Panc1 (cell line): ENCODE measurements around the gene SRCAP. TPM values are rescaled to one million over a fixed set of nuclear protein-coding genes. Genes with fewer than 3 reads are reported as not detected.

ENCODE experiments used
- ATAC-seq: fragments of 200-7000 bp; cut with Tn5 transposase; 2 replicates; pipeline ENCODE4 v1.9.1; 2020; ENCODE audit warnings: mild to moderate bottlenecking, moderate library complexity
- BruUV-seq: library from RNA; stranded (reverse); fragments of 400-500 nt; replicated peaks from 2 replicates; lab custom pipeline; 2021; lab: Mats Ljungman, UMichigan
- CTCF ChIA-PET: fragments of 300-600 bp; sonication (Branson Sonifier 250); formaldehyde crosslinking; loops from one replicate; lab custom pipeline; 2022; ENCODE audit warnings: antibody characterized with exemption; lab: Charles Lee
- POLR2A ChIA-PET: fragments of 300-600 bp; sonication (Branson Sonifier 250); formaldehyde crosslinking; loops from one replicate; lab custom pipeline; 2022; ENCODE audit warnings: antibody characterized with exemption; lab: Charles Lee
- DNase-seq: peaks from one replicate; pipeline ENCODE4 v3.0.0-alpha.2; 2010; ENCODE audit warnings: low read depth, low spot score
- H3K27ac ChIP-seq: 2 replicates; pipeline ENCODE4 v1.5.1; 2011; ENCODE audit warnings: mild to moderate bottlenecking, low read length, inconsistent platforms
- H3K27me3 ChIP-seq: fragments of 200-500 bp; sonication (Bioruptor generic); 2 replicates; pipeline ENCODE4 v1.6.0; 2014; ENCODE audit warnings: low read length, inconsistent platforms; ENCODE audit not compliant: control insufficient read depth, insufficient read depth
- H3K36me3 ChIP-seq: fragments of 200-500 bp; sonication (Bioruptor generic); 2 replicates; pipeline ENCODE4 v1.5.1; 2014; ENCODE audit warnings: inconsistent platforms, mild to moderate bottlenecking, low read length, moderate library complexity; ENCODE audit not compliant: control insufficient read depth, insufficient read depth
- H3K4me1 ChIP-seq: 2 replicates; pipeline ENCODE4 v1.5.1; 2011; ENCODE audit warnings: inconsistent platforms, mild to moderate bottlenecking, low read length, moderate library complexity; ENCODE audit not compliant: control insufficient read depth, insufficient read depth
- H3K4me3 ChIP-seq, 2 experiments: 2 replicates each; pipeline ENCODE4 v1.5.1; 2011 to 2012; ENCODE audit warnings: low read depth in 2 of 2, low read length in 2 of 2, mild to moderate bottlenecking in 2 of 2, inconsistent platforms in 1 of 2, moderate library complexity in 1 of 2
- H3K9me3 ChIP-seq: fragments of 200-500 bp; sonication (Bioruptor generic); 2 replicates; pipeline ENCODE4 v1.5.1; 2014; ENCODE audit warnings: low read depth, mild to moderate bottlenecking, inconsistent platforms, low read length, moderate library complexity; ENCODE audit not compliant: control insufficient read depth, insufficient read depth
- POLR2AphosphoS5 ChIP-seq: IDR thresholded peaks from 2 replicates; pipeline ENCODE4 v1.6.1; 2012; ENCODE audit warnings: mild to moderate bottlenecking, low read depth, low read length, moderate library complexity
- SIN3A ChIP-seq: IDR thresholded peaks from 2 replicates; pipeline ENCODE4 v1.6.1; 2012; ENCODE audit warnings: low read depth, mild to moderate bottlenecking, low read length, moderate library complexity, borderline replicate concordance; ENCODE audit not compliant: insufficient read depth
- TCF7L2 ChIP-seq: IDR thresholded peaks from 2 replicates; pipeline ENCODE4 v1.6.1; 2011; ENCODE audit warnings: mild to moderate bottlenecking, low read depth, low read length, inconsistent platforms
- in situ Hi-C: cut with HindIII; loops from 2 replicates; pipeline ENCODE4 v1.10.0; 2016; ENCODE audit warnings: low sequenced_read_pairs, low pct_unique_long_range_greater_than_20kb
- intact Hi-C: fragments of 100-400 bp; cut with micrococcal nuclease; formaldehyde crosslinking; loops from one replicate; pipeline ENCODE4 v1.10.0; 2022; ENCODE audit not compliant: unreplicated experiment
- total RNA-seq: library from RNA; stranded (reverse); gene quantifications from one replicate; pipeline ENCODE4 v1.2.1, GENCODE V29; 2021; ENCODE audit not compliant: unreplicated experiment
- TF ChIP-seq, protein P1 (sequence below), 2 experiments: IDR thresholded peaks; 2 replicates each; pipeline ENCODE4 v1.6.1; 2011 to 2012; ENCODE audit warnings: low read depth in 2 of 2, control low read depth in 1 of 2, low read length in 1 of 2, mild to moderate bottlenecking in 1 of 2, moderate library complexity in 1 of 2; ENCODE audit not compliant: insufficient read depth in 1 of 2
- TF ChIP-seq, protein P2 (sequence below): fragments of 450-650 bp; IDR thresholded peaks from 2 replicates; pipeline ENCODE4 v1.5.1; 2017; ENCODE audit warnings: mild to moderate bottlenecking

Gene SRCAP
- total RNA-seq, 1 experiment from 2014 or later = 73.6 TPM

DNA sequence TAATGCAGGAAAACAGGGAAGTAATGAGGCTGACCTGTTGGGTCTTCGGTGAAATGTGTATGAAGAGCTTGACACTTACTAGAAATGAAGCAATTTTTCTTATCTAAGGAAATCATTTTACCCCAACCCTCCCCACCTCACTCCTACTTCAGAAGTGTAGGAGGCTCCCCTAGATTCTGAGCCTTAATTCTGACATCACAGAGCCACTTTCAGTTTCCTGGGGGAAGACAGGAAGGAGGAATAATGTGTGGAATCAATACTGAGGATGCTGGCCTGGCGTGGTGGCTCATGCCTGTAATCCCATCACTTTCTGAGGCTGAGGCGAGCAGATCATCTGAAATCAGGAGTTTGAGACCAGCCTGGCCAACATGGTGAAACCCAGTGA, 20.4 kb upstream of the SRCAP start:
- Histone ChIP-seq H3K4me3 (no peak overlapping the region), H3K27me3 (no peaks in the 10 kb centered on the region), H3K4me1 (no peaks in the 10 kb centered on the region), H3K27ac (no peak overlapping the region), H3K9me3 (no peaks in the 10 kb centered on the region), H3K36me3 (no peaks in the 10 kb centered on the region)
- TF ChIP-seq TCF7L2 = no peak
- TF ChIP-seq, protein P1, sequence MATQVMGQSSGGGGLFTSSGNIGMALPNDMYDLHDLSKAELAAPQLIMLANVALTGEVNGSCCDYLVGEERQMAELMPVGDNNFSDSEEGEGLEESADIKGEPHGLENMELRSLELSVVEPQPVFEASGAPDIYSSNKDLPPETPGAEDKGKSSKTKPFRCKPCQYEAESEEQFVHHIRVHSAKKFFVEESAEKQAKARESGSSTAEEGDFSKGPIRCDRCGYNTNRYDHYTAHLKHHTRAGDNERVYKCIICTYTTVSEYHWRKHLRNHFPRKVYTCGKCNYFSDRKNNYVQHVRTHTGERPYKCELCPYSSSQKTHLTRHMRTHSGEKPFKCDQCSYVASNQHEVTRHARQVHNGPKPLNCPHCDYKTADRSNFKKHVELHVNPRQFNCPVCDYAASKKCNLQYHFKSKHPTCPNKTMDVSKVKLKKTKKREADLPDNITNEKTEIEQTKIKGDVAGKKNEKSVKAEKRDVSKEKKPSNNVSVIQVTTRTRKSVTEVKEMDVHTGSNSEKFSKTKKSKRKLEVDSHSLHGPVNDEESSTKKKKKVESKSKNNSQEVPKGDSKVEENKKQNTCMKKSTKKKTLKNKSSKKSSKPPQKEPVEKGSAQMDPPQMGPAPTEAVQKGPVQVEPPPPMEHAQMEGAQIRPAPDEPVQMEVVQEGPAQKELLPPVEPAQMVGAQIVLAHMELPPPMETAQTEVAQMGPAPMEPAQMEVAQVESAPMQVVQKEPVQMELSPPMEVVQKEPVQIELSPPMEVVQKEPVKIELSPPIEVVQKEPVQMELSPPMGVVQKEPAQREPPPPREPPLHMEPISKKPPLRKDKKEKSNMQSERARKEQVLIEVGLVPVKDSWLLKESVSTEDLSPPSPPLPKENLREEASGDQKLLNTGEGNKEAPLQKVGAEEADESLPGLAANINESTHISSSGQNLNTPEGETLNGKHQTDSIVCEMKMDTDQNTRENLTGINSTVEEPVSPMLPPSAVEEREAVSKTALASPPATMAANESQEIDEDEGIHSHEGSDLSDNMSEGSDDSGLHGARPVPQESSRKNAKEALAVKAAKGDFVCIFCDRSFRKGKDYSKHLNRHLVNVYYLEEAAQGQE (IDR thresholded peaks at IDR 0.05; ENCODE audit: insufficient read depth in 1 of 2, low read depth in 2 of 2, low read length in 1 of 2) = no peak
- no peak for TF ChIP-seq SIN3A
- TF ChIP-seq, protein P2, sequence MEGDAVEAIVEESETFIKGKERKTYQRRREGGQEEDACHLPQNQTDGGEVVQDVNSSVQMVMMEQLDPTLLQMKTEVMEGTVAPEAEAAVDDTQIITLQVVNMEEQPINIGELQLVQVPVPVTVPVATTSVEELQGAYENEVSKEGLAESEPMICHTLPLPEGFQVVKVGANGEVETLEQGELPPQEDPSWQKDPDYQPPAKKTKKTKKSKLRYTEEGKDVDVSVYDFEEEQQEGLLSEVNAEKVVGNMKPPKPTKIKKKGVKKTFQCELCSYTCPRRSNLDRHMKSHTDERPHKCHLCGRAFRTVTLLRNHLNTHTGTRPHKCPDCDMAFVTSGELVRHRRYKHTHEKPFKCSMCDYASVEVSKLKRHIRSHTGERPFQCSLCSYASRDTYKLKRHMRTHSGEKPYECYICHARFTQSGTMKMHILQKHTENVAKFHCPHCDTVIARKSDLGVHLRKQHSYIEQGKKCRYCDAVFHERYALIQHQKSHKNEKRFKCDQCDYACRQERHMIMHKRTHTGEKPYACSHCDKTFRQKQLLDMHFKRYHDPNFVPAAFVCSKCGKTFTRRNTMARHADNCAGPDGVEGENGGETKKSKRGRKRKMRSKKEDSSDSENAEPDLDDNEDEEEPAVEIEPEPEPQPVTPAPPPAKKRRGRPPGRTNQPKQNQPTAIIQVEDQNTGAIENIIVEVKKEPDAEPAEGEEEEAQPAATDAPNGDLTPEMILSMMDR = no peak
- no peak for TF ChIP-seq POLR2AphosphoS5
- CTCF ChIA-PET = interaction anchor here (0.5 kb wide), 1 partner anchor 15 kb away, joined by 3 read pairs; no protein-coding TSS in a partner anchor
- ATAC-seq (no peak), DNase-seq (no peak)
- intact Hi-C loops (no loop called here), in situ Hi-C loops (no loop called here)
- BruUV-seq = no TSS peak
- POLR2A ChIA-PET = no interaction called here

DNA sequence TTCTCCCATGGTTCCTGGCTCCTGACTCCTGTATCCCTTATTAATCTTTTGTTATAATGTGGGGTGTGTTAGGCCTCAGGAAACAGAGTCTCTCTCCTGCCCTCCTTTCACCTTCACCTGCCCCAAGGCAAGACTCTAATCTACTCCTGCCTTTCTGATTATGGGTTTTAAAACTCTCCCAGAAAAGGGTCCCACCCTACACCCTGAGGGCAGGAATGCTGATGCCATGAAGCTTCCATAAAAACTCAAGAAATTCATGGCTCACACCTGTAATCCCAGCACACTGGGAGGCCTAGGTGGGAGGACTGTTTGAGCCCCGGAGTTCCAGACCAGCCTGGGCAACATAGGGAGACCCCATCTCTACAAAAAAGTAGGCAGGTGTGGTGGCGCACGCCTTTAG, 18.6 kb upstream of the SRCAP start:
- no peaks in the 10 kb centered on the region for H3K36me3 ChIP-seq
- CTCF ChIA-PET = no interaction called here
- BruUV-seq = no TSS peak
- no peaks in the 10 kb centered on the region for H3K4me1 ChIP-seq
- H3K9me3 ChIP-seq = no peaks in the 10 kb centered on the region
- intact Hi-C loops (no loop called here), in situ Hi-C loops (no loop called here)
- POLR2A ChIA-PET = no interaction called here
- H3K27ac ChIP-seq = no peak overlapping the region
- no peaks in the 10 kb centered on the region for H3K27me3 ChIP-seq
- no peak overlapping the region for H3K4me3 ChIP-seq
- DNase-seq (no peak), ATAC-seq (no peak)
- TF ChIP-seq, protein P1 (IDR thresholded peaks at IDR 0.05; ENCODE audit: insufficient read depth in 1 of 2, low read depth in 2 of 2, low read length in 1 of 2) = no peak
- TF ChIP-seq, protein P2 = no peak
- TF ChIP-seq POLR2AphosphoS5 (no peak), TCF7L2 (no peak), SIN3A (no peak)
